ENCODE results near the gene CHRNB2.

CHRNB2 gene

GRCh38 chr1:154607609-154608396 lies 40.2 kb downstream of the CHRNB2 start, which contains the start of gene ADAR:
Gene ADAR, minus strand, starts transcription at chr1:154608186. Its CDS starts 180 bp downstream, at chr1:154608006.
- Mint-ChIP-seq H3K36me3 (peaks cover 11% of the 10 kb centered on the region), H3K4me1 (ENCODE audit: low read depth) (peaks cover 76% of the 10 kb centered on the region), H3K9me3 (ENCODE audit: low read depth) (no peaks in the 10 kb centered on the region), H3K27me3 (no peaks in the 10 kb centered on the region), H3K27ac (peak within 1 kb of the TSS; percentile 99), H3K4me3 (peak within 1 kb of the TSS; percentile 97)

- peaks cover 11% of the 10 kb centered on the region for H3K36me3 Mint-ChIP-seq
- no peaks in the 10 kb centered on the region for H3K9me3 Mint-ChIP-seq (ENCODE audit: low read depth)
- no peaks in the 10 kb centered on the region for H3K27me3 Mint-ChIP-seq
- peak overlapping the region; percentile 99 for H3K27ac Mint-ChIP-seq
- peak overlapping the region; percentile 97 for H3K4me3 Mint-ChIP-seq
- peaks cover 68% of the 10 kb centered on the region for H3K4me1 Mint-ChIP-seq (ENCODE audit: low read depth)
Observed at GRCh38 chr1:154608397-154609270, 41.1 kb downstream of the CHRNB2 start.

- H3K9me3 Mint-ChIP-seq (ENCODE audit: low read depth), result no peaks in the 10 kb centered on the region
- peaks cover 65% of the 10 kb centered on the region for H3K4me1 Mint-ChIP-seq (ENCODE audit: low read depth)
- H3K27me3 Mint-ChIP-seq, result no peaks in the 10 kb centered on the region
- peaks cover 10% of the 10 kb centered on the region for H3K36me3 Mint-ChIP-seq
- peak overlapping the region; percentile 99 for H3K27ac Mint-ChIP-seq
- H3K4me3 Mint-ChIP-seq, result peak overlapping the region; percentile 97
Observed at GRCh38 chr1:154609398-154610380, 42.1 kb downstream of the CHRNB2 start.

GRCh38 chr1:154611150-154611862 lies 43.7 kb downstream of the CHRNB2 start:
- no peaks in the 10 kb centered on the region for H3K27me3 Mint-ChIP-seq
- H3K4me3 Mint-ChIP-seq, result peak overlapping the region; percentile 24
- peak overlapping the region; percentile 73 for H3K27ac Mint-ChIP-seq
- peaks cover 61% of the 10 kb centered on the region for H3K4me1 Mint-ChIP-seq (ENCODE audit: low read depth)
- peaks cover 6% of the 10 kb centered on the region for H3K36me3 Mint-ChIP-seq
- no peaks in the 10 kb centered on the region for H3K9me3 Mint-ChIP-seq (ENCODE audit: low read depth)

- peak overlapping the region; percentile 73 for H3K27ac Mint-ChIP-seq
- peaks cover 59% of the 10 kb centered on the region for H3K4me1 Mint-ChIP-seq (ENCODE audit: low read depth)
- H3K4me3 Mint-ChIP-seq, result no peak overlapping the region
Observed at GRCh38 chr1:154614247-154614646, 46.7 kb downstream of the CHRNB2 start.

GRCh38 chr1:154614901-154615300 lies 47.3 kb downstream of the CHRNB2 start:
- H3K4me3 Mint-ChIP-seq, result peak overlapping the region; percentile 30
- no peaks in the 10 kb centered on the region for H3K9me3 Mint-ChIP-seq (ENCODE audit: low read depth)
- peak overlapping the region; percentile 9 for H3K27ac Mint-ChIP-seq
- no peaks in the 10 kb centered on the region for H3K27me3 Mint-ChIP-seq
- H3K4me1 Mint-ChIP-seq (ENCODE audit: low read depth), result peaks cover 59% of the 10 kb centered on the region
- H3K36me3 Mint-ChIP-seq, result peaks cover 3% of the 10 kb centered on the region

More at GRCh38 chr1:154614247-154614646, 46.7 kb downstream of the CHRNB2 start:
- Mint-ChIP-seq H3K9me3 (ENCODE audit: low read depth) (no peaks in the 10 kb centered on the region), H3K27me3 (no peaks in the 10 kb centered on the region), H3K36me3 (peaks cover 5% of the 10 kb centered on the region)

GRCh38 chr1:154615411-154615810 lies 47.8 kb downstream of the CHRNB2 start:
- Mint-ChIP-seq H3K27ac (no peak overlapping the region), H3K4me1 (ENCODE audit: low read depth) (peaks cover 58% of the 10 kb centered on the region), H3K27me3 (no peaks in the 10 kb centered on the region), H3K4me3 (no peak overlapping the region), H3K9me3 (ENCODE audit: low read depth) (no peaks in the 10 kb centered on the region), H3K36me3 (peaks cover 2% of the 10 kb centered on the region)

GRCh38 chr1:154616659-154617345 lies 49.2 kb downstream of the CHRNB2 start:
- Mint-ChIP-seq H3K36me3 (peaks cover 2% of the 10 kb centered on the region), H3K9me3 (ENCODE audit: low read depth) (no peaks in the 10 kb centered on the region), H3K27me3 (no peaks in the 10 kb centered on the region), H3K4me3 (no peak overlapping the region), H3K4me1 (ENCODE audit: low read depth) (peaks cover 55% of the 10 kb centered on the region), H3K27ac (peak overlapping the region; percentile 37)

GRCh38 chr1:154619181-154619948 lies 51.8 kb downstream of the CHRNB2 start:
- Mint-ChIP-seq H3K9me3 (ENCODE audit: low read depth) (no peaks in the 10 kb centered on the region), H3K4me1 (ENCODE audit: low read depth) (peaks cover 65% of the 10 kb centered on the region), H3K27me3 (no peaks in the 10 kb centered on the region), H3K4me3 (peak overlapping the region; percentile 20), H3K36me3 (peaks cover 6% of the 10 kb centered on the region), H3K27ac (peak overlapping the region; percentile 54)

GRCh38 chr1:154620751-154621150 lies 53.2 kb downstream of the CHRNB2 start:
- Mint-ChIP-seq H3K9me3 (ENCODE audit: low read depth) (no peaks in the 10 kb centered on the region), H3K4me1 (ENCODE audit: low read depth) (peaks cover 62% of the 10 kb centered on the region), H3K27ac (no peak overlapping the region), H3K27me3 (no peaks in the 10 kb centered on the region), H3K4me3 (no peak overlapping the region), H3K36me3 (peaks cover 8% of the 10 kb centered on the region)

GRCh38 chr1:154621875-154622274 lies 54.3 kb downstream of the CHRNB2 start:
- H3K4me3 Mint-ChIP-seq, result no peak overlapping the region
- no peaks in the 10 kb centered on the region for H3K27me3 Mint-ChIP-seq
- peaks cover 8% of the 10 kb centered on the region for H3K36me3 Mint-ChIP-seq
- peak overlapping the region; percentile 17 for H3K27ac Mint-ChIP-seq
- no peaks in the 10 kb centered on the region for H3K9me3 Mint-ChIP-seq (ENCODE audit: low read depth)
- H3K4me1 Mint-ChIP-seq (ENCODE audit: low read depth), result peaks cover 62% of the 10 kb centered on the region

GRCh38 chr1:154622503-154623039 lies 55.0 kb downstream of the CHRNB2 start:
- Mint-ChIP-seq H3K4me1 (ENCODE audit: low read depth) (peaks cover 62% of the 10 kb centered on the region), H3K4me3 (no peak overlapping the region), H3K9me3 (ENCODE audit: low read depth) (no peaks in the 10 kb centered on the region), H3K27ac (peak overlapping the region; percentile 17), H3K36me3 (peaks cover 8% of the 10 kb centered on the region), H3K27me3 (no peaks in the 10 kb centered on the region)

Measured in activated naive CD8-positive, alpha-beta T cell (primary cell).